Left hindlimb (tissue), 1 donor: ENCODE results near the gene LRRC38.
"Not testable (repeated sequence)": the region's sequence is repeated elsewhere in the genome, so short reads cannot be mapped to it uniquely, and the experiment has no call there.

ENCODE experiments used
- DNase-seq: peaks from one replicate; pipeline ENCODE4 v3.0.0-alpha.2; 2018

LRRC38 gene, protein sequence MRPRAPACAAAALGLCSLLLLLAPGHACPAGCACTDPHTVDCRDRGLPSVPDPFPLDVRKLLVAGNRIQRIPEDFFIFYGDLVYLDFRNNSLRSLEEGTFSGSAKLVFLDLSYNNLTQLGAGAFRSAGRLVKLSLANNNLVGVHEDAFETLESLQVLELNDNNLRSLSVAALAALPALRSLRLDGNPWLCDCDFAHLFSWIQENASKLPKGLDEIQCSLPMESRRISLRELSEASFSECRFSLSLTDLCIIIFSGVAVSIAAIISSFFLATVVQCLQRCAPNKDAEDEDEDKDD

DNA sequence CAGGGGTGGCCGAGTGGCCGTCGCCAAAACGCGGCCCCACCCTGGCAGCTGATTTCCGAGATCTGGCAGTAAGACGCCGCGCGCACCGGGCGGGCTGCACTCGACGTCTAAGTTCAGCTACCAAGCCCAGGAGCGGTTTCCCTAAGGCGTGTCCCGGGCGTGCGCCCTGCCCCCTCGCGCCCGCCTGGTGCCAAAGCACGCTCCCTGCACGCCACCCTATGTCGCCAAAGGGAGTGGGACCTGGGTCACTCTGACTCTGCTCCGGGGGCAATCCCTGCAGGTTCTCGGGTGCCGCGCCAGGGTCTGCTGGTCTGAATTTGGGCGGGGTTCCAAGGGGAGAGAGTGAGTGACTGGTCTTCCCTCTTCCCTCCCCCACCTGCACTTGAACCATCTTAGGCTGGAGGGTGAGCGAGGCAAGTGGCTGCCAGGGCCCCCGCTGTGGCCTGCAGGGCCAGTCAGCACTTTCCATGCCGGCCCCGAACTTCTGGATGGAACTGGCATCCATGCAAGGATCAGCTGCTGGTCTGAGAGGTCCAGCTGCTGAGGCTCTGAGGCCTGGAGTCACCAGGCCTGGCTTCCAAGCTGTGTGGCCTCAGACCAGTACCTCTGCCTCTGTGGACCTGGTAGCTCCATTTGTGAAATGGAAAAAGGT, at the start of gene LRRC38:
TSS of gene LRRC38 (minus strand) at position 109 of the 652 bp plus-strand sequence. CDS start 410 bp downstream, outside the sequence.
- peak; percentile 39 for DNase-seq

DNA sequence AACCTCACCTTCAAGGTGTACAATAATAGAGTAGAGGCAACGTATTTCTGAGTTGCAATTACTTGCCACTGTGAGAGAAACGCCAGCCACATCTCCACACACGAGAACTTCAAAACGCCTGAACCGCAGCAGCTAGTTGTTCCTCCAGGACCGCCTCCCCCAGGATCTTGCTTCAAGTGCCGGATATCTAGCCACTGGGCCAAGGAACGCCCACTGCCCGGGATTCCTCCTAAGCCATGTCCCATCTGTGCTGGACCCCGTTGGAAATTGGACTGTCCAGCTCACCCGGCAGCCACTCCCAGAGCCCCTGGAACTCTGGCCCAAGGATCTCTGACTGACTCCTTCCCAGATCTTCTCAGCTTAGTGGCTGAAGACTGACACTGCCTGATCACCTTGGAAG, 49.2 kb upstream of the LRRC38 start:
- not testable (repeated sequence) for DNase-seq

DNA sequence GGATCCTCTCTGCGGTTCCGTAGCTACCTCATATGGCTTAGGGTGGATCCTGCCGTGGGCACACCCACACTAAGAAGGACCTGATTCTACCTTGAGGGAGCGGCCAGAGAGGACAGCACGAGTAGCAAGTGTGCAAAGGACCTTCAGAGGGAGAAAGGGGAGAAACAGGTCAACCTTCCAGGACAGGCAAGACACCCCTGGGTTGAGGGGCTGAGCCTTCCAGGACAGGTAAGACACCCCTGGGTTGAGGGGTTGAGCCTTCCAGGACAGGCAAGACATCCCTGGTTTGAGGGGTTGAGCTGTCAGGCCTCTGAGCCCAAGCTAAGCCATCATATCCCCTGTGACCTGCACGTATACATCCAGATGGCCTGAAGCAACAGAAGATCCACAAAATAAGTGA, 46.7 kb upstream of the LRRC38 start:
- no peak for DNase-seq

DNA sequence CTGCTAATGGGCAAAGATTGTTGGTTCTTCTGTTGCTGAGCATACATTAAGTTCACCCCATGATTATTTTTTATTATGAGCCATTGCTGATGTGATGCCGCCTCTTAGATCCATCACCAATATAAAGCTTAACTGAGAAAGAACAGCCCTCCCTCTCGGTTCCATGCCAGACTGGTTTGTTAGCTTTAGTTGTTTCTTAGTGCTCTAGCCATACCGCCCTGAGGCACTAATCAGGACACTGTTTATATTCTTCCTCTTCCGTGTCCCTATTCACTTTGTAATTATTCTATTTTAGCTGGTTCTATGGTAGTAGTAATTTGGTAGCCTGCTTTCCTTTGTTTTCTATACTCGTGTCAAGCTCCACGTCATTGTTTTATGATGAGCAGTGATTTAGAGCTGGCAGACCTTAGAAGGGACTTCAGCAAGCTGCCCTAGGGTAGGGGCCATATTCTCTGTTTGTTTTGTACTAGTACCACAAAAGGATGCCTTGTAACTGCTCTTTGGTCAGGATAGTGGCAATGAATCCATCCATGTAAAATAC, 42.5 kb upstream of the LRRC38 start:
- DNase-seq = no peak

DNA sequence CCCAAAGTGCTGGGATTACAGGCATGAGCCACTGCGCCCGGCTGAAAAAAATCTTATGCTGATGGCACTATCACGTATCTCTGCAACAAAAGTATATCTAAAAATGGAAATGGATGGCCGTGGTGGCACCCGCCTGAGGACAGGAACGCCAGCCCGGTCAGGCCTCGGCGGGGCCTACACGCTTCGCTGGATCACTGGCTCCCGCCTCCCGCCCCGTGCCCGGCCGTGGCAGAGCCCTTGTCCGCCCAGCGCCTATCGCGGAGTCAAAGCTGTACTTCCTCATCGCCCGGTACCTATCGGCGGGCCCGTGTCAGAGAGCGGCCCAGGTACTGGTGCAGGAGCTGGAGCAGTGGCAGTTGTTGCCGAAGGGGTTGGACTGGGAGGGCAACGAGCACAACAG, 41.0 kb upstream of the LRRC38 start:
- no peak for DNase-seq

DNA sequence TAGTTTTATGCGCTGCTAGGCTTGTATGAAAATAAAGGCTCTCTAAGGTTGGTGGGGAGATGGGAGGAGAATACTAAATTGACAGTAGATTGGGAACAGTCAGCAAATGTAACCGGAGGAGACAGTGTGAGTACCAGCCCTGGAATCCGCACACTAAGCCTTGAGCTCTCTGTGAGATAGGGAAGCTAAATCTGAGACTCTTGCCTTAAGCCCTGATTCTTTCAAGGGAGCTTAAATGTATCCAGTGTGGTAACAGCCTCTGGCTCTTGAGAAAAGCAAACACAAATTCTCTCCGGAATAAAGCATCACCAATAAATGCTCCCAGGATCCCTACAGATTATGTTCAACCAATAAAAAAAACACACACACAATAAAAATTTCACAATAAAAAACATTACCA, 36.9 kb upstream of the LRRC38 start:
- DNase-seq = no peak

DNA sequence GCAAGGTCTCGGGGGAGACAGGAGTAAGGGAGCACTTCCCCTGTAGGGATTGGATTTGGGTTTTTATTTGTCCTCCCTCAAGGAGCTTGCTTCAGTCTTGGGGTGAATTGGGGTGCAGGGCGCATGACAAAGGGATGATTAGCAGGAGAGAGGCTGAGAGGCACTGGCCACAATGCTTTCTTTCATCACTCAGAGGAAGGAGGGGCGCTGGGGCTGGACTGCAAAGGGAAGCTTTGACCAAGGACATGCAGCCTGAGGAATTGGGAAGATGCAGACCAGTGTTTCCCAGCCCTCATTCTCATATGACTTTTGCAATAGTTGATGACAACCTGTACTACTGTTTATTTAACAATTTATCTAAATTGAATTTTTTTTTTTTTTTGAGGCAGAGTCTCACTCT, 35.7 kb upstream of the LRRC38 start:
- DNase-seq = no peak

DNA sequence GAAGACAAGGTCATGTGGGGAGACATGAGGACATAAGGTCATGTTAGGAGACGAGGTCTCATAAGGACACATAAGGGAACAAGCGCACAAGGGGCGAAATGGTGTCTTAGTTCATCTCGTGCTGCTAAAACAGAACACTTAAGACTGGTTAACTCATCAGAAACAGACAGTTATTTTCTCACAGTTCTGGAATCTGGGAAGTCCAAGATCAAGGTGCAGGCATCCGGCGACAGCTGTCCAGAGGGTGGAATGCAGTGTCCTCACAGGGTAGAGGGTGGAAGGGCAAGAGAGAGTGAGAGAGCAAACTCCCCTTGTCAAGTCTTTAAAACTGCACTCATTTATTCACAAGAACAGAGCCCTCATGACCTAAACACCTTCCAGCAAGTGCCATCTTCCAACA, 35.2 kb upstream of the LRRC38 start:
- no peak for DNase-seq

DNA sequence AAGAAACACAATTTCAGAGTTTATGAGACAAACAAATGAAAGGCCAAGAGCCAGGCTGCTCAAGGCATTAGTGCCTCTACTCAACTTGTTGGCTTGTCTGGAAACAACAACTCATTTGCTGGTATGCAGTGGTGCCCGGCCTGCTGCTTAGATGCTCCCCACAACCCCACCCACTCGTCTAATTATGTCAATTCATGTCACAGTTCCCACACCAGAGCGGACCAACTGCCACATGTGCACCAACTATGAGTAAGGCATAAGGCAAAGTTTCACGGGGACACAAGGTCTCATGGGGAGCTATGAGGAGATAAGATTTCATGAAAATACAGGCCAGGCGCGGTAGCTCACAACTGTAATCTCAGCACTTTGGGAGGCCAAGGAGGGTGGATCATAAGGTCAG, 34.5 kb upstream of the LRRC38 start:
- DNase-seq = no peak

DNA sequence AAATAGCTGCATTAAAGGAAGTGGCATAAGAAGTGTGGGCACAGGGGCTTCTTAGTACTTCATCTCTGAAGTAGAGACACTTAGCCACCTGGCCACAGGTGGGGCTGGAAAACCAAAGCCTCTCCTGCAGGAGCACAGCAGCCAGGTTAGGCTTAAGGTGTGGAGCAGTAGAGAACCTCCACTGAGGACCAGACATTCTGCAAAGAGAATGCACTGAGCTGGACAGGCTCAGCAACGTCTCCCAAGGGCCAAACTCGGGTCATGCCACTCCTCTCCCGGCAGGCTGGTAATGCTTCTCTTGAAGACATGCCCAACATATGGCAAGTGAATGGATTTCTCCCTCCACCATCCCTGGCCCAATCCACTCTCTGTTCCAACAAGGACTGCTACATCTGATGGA, 33.0 kb upstream of the LRRC38 start:
- no peak for DNase-seq

DNA sequence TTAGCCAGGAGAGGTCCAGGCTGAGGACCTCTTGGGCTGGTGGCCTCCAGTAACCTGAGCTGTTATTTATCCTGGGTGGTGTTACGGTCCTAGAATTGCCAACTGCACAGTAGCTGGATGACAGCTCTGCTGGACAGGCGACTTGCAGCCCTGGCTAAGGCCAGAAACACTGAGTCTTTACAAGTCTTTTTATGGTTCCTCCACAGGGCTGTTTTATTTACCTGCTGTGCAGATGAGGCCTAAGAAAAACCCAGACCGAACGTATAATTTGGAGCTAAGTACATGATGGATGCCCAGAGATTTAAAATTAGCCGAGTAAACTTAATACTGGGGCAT, 30.4 kb upstream of the LRRC38 start:
- no peak for DNase-seq

DNA sequence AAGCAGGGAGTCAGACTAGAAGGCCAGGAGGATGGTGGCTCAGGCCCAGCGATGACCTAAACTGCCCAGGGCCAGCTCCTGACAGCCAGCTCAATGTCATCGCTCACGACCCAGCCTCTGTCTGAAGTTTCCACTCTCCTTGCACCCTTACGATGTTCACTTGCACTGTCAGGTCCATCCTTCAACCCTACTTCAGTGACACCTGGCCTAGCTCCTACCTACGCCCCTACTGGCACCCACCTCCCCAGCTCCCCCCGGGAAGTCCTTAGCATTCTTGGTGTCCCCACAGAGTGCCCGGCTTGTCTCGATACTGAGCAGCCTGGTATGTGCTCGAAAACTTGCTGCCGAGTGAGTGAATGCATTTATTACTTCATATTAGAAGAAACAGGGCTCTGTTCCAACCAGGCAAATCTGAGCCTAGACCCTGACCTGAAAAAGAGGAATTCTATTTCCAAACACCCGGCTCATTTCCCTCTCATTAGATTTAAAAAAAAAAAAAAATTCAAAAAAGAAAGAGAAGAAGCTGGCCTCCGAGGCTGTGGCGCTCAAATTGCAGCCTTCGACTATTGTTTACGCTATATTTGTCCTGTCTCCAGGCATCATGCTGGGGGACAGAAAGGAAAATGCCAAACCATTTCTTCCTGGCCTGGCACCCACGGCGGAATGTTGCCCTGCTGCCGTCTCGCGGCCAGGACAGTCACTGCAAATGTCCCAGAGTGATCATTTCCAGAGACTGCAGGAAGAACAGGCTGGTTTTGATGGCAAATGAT, 29.8 kb upstream of the LRRC38 start:
- peak; percentile 72 for DNase-seq

DNA sequence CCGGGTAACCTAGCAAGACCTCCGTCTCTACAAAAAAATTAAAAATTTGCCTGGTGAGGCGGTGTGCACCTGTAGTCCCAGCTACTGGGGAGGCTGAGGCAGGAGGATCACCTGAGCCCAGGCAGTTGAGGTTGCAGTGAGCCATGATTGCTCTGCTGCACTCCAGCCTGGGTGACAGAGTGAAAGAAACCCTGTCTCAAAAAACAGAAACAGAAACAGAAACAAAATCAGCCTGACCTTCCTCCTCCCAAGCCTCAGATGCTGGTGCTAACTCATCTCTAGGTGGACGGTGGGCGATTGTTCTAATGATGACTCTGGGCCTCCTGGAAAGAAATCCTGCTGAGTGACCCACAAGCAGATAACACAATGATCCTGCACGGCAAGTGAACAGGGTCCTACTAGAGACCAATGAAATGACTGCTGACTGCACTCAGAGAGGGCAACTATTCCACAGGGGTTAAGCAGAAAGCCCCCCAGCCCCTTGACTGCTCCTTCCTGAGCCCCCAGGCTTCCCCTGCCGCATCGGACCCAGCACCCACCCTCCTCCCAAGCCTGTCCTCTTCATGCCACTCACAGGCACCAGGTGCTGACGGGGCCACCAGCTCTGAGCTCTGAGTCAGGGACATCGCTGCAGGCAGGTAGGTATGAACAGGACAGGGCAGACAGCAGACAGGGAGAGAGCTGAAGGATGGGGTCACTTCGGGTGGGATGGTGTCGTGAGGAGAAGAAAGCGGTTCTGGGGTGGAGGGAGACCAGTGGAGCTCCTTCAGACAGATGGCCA, 27.8 kb upstream of the LRRC38 start:
- DNase-seq = no peak

DNA sequence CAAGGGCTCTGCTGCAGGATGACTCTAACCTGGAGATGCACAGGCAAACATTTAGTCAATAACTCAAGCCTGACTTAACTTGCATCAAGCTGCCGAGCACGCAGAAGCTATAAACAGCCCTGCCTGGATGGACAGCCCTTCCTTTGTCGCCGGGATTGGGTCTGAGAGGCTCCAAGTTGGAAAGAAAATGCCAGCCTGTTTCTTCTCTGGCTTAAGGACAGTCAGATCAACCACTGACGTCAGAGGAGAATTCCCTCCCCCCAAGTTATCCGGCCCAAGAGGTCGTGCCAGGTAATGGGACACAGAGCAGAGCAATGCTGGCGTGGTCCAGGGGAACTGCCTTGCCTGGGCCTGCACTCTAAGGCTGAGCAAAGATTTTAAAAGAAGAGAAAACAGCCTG, 27.1 kb upstream of the LRRC38 start:
- no peak for DNase-seq

DNA sequence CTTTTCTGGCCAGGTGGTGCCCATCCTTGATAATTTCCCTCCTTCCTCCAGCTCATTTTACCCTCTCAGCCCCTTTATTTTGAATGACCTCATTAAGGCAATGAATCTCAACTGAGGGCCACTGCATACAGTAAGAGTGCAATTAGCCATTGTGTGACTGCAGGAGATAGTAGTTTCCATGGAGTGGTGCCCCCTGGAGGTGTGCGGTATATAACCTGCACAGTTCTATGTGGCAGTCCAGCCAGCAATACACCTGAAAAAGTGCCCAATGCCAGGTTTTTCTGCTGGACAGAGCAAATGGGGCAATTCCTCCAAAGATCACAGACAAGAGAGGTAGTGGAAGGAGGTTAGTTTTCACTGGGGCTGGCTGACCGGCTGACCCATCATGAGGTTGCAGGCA, 25.9 kb upstream of the LRRC38 start:
- no peak for DNase-seq

DNA sequence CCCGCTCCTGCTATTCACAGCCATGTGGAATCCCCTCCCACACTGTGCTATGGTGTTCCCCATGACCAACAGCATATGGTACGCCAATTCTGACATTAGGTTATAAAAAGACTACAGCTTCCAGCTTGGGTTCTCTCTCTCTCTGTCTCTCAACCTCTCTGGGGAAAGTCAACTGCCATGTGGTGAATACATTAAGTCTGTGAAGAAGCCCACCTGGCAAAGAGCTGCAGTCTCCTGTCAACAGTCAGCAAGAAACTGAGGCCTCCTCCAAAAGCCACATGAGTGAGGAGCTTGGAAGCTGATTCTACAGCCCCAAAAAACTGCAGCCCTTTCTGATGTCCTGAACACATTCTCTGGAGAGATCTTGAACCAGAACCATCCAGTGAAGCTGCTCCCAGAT, 25.0 kb upstream of the LRRC38 start:
- no peak for DNase-seq

DNA sequence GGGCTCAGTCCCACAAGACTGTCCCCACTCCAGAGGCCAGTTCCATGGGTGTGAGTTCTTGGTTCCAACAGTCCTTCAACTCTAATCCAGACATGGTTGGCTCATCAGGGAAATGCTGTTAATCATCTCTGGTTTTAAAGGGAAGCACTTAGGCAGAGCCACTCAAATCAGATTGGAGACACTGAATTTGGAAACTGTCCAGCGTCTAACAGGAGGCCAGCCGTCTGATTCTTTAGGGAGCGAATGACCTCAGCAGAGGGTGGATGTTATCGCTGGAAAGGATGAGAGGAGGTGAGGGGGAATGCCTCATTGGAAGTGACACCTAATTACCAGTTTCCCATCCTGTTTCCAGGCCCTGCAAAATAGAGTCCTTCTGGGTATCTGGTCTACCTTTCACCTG, 22.8 kb upstream of the LRRC38 start:
- no peak for DNase-seq

DNA sequence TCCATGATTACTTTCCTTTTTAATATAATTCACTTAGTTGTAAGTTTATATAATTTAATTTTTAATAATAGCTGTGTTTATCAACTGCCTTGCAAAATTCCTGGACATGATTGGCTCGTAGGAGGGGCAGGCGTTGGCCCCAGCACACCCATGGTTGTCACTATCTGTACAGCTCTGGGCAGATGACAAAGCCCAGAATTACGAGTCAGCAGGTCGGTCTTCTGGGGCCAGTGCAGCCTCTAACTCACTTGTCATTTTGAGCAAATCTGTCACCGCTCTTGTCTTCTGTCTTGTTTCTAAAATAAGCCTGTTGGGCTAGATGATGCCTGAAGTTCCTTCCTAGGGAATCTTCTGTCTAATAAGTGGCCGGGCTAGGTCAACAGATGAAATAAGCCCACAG, 21.4 kb upstream of the LRRC38 start:
- no peak for DNase-seq

DNA sequence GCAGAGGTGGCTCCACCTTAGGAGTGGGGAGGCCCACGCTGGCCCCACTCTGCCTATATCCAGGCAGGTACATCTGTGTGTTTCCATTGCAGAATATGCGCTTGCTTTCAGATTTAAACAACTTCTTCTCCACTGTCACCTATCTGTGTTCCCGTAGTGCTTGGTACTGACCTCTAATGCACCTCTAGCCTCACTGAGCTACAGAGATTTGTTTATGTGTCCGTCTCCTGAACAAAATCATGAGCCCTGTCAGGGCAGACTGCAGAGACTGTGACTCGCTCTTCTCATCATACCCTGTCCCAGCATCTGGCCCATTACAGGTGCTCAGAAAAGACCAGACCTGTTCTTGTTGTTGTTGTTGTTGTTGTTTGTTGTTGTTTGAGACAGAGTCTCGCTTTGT, 14.5 kb upstream of the LRRC38 start:
- DNase-seq = no peak

DNA sequence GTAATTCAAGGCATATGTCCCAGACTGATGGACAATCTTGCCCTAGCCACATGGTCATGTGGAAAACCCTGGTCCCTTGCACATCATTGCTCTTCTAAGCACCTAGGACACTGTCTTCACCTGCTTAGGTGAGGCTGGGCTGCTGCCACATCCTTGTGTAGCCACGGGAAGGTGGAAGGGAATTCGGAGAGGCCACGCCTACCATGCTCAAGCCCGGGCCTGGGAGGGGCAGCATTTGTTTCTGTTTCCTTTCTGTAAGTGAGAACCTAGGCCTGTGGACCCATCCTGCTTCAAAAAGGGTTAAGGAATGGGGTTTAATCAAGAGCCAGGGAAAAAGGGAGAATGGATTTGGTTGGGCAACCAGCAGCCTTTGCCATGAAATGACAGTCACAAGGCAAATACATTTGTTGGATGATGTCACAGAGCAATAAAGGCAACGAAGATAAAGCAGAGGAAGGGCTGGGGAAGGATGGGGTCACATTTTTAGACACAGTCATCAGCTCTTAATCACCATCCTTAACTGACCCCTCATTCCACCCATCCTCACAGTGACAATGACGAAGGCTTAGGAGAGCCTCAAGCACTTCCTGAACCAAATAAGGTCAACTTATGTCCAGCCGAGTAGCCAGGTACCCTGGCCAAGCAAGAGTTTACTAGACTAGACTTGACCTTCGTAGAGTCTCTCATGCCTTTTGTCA, 10.1 kb upstream of the LRRC38 start:
- DNase-seq = no peak

DNA sequence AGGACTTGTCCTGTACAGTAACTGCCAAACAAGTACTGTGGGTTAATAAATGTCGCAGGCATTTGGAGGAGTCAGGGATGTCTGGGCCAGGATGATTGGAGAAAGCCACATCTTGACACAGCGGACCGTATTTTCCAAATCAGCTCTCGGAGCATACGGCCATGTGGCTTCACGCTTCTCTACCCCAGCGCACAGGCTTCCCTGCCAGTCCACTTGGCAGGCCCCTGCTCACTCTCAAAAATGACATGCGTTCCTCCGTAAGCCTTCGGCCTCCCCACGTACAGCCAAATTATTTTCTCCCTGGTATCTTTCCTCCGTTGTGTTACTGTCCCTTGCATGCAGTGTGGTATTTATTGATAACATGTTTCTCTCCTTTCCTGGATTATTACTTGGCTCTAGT, 7.2 kb upstream of the LRRC38 start:
- no peak for DNase-seq

DNA sequence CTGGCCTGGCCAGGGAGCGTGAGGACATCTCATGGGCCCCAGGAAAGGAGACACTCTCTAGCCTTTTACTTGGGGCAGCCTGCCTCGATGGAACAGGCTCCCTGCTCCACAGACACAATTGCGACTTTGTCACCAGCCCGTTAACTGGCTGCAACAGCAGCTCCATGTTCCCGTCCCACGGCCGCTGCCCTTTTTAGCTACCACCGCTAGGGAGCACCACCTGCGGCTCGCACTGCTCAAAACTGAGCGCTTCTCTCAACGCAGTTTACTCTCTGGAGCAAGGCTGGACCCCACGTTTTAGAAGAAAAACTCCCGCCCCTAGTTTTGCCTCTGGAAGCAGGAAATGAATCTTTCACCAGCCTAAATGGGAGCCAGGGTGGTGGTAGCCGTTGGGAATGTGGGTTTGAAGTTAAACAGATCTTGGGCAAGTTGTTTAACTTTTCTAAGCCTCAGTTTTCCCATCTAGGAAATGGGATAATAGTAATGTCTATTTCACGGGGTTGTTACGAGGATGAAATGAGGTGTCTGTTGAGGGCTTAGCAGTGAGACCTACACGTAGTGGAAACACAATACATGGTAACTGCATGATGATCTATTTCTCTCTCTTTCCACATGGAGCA, 3.5 kb upstream of the LRRC38 start:
- no peak for DNase-seq
